Activated effector memory CD4-positive, alpha-beta T cell treated with anti-CD3 and anti-CD28 coated beads, Interleukin-2, amount 50 U/mL, for 16 hours (primary cell): ENCODE results near the gene ITGA3.
A peak's percentile ranks its signal among the peaks of the same experiment; 100 is the strongest.

Source experiments
- DNase-seq: peaks from one replicate; pipeline ENCODE4 v3.0.0-alpha.2; 2020

ITGA3 gene

DNA sequence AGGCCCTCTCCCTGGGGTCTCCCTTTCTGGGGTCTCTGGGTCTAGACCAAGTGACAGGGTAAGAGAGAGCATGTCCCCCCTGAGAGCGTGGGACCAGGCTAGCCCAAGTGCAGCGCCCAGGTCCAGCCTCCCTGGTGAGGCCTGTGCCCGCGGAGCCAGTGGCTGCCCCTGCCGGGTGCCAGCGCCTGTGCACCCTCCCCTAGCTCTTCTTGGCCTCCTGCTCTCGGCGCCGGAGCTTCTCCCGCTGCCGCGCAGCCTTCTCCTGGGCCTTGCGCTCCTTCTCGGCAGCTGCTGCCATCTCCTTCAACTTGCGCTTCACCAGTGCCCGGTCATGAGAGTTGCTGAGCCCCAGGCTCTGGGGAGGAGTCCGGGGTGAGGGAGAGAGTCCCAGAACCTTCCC, 56.8 kb downstream of the ITGA3 start:
- no peak for DNase-seq

DNA sequence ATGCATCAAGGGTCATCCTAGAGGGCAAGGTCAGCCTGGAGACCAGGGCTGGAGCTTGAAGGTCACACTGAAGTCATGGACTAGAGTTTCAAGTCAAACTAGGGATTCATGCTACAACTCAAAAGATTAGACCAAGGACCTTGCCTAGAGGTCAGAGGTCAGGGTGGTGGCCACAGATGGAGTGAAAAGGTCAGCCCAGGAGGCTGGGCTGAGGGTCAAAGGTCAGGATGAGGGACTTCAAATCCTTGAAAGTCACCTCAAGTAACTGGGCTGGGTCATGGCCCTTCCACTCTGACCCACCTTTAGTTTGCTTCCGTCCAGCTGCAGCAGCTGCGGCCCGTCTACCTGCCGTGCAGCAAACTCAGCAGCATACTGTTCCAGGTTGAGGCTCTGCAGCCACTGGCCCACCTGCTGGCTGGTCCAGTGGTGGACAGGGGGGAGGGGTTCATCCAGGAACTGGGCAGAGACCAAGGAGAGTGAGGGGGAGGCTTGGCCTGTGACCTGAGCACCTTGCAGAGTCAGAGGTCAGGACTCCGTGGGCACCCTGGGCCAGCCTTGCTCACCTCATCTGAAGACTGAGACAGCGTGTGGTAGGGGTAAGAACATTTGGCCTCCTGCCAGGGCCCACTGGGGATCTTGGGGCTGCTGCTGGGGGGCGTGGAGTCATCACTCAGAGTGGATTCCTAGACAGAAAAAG, 57.9 kb downstream of the ITGA3 start:
- DNase-seq: no peak

DNA sequence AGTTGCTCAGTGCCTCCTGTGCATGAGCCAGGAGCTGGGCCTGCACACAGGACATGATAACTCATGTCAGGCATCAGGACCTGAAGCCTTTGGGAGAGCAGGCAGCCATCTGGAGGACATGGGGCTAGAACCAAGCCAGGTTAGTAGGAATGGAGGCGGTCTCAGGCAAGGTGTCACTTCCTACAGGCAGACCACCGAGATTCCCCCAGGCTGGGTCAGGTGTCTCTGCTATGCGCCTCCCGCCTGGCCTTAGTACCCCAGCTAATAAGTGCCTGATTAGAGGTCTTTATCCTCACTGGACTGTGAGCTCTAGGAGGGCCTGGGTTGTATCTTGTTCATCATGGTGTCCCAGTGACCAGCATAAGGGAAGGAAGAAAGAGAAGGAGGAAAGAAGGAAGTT, 58.5 kb downstream of the ITGA3 start:
- no peak for DNase-seq

DNA sequence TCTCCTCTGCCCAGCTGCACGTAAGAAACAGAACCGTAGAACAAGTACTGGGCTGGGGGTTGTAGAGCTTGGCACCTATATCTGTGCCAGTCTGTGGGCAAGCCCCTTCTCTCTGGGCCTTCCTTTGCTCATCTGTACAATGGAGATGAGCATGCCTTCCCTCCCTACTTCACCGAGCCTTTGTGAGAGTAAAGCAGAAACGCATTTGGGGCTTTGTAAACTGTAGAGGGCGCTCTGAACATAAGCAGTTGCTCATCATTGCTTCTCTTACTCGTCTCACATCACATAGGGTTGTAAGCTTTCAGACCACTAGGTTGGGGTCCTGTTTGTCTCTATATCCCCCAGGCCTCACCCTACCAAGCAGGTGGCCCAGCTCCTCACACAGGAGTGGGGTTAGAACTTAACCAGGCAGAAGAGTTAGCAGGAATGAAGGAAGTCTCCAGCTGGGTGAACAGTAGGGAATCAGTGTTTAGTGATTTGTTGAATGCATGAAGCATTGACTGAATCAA, 59.0 kb downstream of the ITGA3 start:
- DNase-seq: no peak

DNA sequence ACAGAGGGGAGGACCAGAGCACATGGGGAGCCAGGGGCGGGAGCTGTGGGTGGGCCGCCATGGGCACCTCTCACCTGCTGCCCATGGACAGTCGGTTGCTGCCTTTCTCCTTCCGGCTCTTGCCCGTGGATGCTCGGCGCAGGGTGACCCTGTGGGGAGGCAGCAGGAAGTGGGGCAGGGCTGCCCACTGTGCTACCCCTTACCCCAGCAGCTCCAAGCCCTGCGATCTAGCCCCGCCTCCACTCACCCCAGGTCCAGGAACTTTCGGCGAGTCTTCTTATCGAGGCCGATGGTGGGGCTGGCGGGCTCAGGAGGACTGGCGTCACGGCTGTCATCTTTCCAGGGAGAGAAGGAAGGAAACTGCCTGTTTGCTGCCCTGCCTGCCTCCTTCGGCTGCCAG, 59.8 kb downstream of the ITGA3 start:
- DNase-seq: no peak

DNA sequence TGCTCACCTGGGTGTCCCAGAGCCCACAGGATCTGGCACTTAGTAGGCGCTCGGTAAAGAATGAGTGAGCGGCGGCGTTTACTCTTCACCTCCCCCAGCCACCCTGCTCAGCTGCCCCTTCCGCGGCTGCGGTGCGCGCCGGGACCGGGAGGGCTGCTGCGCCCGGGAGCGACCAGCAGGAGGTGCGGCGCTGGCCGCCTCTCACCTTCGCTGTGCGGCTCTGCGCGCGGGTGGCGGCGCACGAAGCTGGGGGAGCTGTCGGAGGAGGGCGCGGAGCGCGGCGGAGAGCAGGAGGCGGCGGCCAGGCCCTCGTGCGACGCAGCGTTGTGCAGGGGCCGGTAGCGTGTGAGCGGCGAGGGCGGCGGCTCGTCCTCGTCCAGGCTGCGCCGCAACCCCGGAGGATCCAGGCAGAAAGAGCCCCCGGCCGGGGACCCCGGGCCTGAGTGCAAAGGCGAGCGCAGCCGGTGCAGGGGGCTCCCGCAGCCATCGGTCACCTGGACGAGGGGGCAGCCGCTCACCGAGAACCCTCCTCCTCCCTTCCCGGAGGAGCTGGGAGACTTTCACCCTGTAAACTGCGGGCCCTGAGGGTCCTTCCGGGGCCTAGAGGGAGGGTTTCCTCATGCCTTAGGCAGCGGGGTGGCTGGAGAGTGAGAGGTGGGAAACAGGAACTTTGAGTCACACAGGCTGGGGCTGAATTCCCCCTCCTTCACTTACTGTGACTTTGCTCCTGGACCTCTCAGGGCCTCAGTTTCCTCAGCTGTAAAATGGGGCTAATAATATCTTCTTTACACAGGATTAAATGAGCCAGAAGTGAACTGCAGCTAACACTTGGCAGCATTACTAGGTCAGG, 61.5 kb downstream of the ITGA3 start:
- DNase-seq: peak; percentile 86

DNA sequence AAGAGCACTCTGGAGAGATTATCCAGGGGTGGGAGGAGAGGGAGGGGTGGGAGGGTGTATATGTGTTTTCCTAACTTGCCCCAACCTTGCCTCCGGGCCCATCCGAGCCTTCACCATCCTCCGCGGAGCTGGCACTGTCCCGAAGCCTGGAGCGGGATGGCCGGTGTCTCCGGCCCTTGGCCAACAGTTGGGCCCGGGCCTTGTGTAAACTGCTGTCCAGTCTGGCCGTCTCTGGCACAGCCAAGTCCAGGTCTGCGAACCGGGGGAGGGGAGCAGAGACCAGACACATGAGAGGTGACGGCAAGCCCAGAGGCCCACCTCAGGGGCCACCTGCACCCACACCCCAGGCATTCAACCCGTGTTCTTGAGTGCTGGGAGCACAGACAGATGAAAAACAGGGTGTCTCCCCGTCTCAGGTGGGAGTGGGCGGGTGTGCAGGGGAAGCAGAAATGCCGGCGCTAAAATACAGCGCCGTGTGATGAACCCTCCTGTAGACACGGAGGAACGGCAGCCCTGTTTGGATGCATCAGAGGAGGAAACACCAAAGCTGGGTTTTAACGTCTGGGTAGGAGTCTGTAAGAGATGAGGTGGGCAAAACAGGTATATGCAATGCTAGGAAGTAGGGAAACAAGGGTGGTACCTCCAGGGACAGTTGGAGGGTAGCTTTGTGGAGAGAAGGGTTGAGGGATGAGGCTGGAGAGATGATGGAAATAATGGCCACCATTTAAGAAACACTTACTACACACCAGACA, 62.3 kb downstream of the ITGA3 start:
- DNase-seq: no peak

DNA sequence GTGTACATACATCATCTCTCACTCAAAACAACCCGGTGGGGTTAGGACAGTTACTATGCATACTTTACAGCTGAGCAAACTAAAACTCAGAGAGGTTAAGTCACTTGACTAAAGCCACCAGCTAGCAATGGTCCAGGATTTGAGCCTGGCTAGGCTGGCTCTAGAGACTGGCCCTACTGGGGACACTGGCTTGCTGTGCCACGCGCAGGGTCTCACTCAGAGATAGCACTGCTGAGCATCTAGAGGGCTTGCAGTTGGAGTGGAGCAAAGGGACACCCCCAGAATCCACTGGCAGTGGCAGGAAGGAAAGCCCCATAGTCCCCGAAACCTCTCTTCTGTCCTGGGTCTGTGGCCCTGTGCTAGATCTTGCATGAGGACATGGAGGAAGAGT, 62.9 kb downstream of the ITGA3 start:
- no peak for DNase-seq

DNA sequence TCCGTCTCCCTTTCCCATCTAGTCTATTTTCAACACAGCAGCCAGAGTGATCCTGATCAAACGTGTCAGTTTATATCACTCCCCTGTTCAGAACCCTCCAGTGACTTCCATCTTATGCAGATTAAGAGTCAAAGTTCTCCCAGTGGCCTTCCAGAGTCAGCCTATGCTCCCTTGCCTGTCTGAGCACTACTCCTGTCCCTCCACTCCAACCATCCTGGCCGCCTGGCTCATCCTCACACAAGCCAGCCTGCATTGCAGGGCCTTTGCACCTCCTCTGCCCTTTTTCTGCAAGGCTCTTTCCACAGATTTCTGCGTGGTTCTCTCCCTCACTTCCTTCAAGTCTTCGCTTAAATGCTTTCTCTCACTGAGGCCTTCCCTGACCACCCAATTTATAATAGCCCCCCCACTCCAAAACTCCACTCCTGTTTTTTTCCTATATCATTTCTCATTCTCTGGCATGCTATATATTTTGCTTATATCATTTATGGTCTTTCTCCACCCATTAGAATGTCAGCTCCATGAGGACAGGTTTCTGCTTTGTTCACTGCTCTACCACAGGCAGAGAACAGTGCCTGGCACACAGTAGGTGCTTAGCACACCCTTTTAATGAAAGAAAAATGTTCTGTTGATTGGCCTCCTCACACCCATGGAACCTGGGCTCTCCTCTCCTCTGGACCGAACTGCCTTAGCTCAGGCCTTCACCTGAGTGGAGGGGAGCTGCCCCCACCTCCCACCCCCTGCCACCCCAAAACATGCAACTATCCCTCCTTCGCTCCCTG, 64.8 kb downstream of the ITGA3 start:
- no peak for DNase-seq

DNA sequence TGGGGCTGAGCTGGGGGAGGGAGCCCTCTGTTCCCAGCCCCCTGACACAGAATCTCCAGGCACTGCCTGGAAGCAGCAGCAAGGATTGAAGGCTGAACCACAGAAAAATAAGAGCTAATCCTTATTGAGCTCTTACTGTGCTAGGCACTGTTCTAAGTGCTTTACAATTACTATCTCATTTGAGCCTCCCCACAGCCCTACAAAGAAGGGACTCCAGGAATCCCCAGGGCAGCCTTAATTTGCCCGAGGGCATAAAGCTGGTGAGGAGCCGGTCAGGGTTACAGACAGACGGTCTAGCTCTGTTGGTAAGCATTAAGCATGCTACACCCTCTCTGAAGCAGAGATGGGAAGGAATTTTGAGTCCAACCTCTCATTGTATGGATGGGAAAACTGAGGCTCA, 67.0 kb downstream of the ITGA3 start:
- no peak for DNase-seq

DNA sequence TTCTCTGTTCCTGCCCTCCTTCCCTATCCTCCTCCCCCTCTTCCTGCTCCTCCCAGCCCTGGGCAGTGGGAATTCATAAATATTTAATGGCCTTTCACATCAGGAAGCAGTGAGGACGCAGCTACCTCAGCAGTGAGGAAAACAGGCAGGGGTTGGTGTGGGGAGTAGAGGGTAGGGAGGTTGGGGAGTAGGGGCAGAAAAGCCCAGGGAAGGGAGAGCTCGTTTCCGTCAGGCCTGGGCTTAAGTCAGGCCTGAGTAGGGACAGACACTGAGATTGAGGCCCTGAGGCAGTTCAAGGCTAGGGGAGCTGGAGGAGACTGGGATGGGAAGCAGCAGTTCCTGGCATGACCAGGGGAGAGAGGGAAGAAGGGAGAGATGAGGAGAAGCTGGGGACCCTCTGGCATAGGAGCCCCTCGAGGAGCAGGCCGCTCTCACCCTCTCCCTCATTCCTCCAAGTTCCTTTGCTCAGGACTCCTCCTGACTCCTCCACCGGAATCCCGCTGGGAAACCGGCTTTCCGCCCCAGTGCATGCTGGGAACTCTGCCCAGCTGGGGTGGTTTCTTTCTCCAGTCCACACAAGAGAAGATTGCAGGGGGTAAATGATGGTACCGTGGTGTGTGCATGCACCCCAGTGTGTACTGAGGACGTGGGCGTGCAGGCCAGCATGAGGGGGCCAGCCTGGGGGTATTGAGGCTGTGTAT, 67.9 kb downstream of the ITGA3 start:
- DNase-seq: no peak

DNA sequence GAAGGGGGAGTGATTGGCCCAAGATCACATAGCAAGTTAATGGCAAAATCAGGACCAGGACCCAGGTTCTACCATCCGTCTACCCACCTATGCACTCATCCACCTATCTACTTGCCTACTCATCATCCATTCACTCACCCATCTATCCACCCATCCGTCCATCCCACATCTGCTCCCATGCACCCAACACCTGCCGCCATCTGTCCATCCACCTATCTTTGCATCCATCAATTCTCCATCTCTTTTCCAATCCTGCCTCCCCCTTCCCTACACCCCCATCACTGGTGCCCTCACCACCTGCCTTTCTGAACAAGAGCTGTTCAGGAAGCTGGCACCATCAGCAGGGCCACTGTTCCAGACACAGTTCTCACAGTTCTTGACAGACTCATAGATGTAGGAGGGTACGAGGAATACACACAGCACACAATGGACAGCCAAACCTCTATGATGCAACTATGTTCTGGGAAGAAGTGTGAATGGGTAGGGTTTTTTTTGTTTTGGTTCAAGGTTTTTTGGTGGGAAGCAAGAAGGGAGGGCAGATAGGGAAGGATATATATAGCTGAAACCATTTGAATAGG, 69.6 kb downstream of the ITGA3 start:
- no peak for DNase-seq

DNA sequence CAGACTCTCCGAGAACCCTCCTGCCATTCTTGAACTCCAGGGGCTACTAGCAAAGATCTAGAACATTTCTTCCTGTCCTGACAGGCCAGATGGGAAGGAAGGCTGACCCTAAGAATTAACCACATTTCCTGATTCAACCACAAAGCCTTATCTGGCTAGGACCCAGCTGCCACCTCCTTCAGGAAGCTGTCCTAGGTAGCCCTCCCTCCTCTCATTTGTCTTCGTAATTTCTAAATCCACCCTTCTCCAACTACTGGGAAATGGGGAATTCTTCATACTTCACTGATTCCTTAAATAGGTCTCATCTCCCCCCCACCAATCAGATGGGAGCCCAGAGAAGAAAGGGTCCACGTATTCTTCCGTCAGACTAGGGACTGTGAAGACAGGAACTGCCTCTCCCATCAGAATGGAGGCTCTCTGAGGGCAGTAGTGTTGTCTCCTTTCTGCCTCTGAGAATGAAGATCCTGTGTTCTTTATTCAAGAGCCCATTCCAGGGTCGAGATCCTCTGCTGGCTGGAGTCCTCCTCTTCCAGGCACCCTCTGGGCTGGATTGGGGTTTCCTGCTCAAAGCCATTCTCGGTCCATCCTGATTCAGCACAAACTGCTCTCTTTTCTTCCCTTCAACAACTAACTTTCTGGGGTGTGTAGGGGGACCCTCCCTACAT, 71.9 kb downstream of the ITGA3 start:
- DNase-seq: no peak

DNA sequence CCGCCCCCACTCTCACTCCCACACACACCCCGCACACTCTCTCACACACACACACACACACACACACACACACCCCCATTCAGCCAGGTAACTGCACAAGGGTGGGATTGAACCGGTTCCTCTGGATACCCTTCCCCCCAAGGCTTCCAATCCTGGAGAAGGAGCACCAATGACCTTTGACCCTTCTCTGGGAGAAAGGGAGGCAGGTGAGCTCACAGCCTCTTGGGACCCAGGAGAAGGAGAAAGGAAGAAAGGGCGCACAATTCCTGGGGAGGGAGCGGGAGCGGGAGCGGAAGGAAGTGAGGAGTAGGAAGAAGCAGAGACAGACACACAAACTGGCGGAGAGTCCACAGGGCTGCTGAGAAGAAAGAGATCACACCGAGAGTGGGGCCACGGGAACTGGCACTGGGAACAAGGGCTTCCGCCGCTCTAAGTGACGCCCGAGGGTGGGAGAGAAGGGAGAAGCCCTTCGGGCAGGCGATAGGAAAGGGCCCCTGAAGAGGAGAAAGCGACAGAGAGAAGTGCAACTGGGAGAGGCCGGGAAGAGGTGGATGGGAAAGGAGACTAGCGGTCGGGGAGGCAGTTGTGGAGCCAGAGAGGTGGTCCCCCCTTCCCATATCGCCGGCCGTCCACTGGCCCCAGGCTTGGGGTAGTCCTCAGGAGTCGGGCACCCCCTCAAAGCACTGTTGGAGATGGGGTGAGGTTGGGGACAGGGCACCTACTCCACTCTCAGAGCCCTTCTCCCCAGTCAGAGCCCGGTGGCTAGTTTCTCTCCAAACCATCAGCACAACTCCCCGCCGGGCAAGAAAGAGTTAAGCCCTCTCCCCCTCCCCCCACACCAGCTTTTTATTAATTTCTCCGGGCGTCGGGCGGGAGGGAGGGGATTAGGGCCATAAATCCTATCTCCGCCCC, 72.8 kb downstream of the ITGA3 start:
- DNase-seq: no peak

DNA sequence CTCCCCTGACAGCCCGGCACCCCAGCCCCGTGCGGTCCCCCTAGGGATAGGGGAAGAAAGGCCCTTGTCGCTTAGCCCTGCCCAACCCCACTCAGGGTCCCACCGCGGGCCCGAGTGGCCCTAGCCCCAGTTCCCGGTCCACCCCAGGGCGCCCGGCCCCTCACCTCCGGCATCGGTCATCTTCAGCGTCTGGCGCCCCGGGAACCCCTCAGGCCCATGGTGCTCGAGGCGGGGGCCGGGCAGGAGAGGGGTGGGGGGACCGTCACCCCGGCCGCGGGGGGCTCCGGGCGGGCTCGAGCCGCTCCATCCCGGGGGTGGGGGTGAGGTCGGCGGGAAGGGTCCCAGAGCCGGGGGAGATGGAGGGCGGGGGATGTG, 73.4 kb downstream of the ITGA3 start:
- DNase-seq: no peak

DNA sequence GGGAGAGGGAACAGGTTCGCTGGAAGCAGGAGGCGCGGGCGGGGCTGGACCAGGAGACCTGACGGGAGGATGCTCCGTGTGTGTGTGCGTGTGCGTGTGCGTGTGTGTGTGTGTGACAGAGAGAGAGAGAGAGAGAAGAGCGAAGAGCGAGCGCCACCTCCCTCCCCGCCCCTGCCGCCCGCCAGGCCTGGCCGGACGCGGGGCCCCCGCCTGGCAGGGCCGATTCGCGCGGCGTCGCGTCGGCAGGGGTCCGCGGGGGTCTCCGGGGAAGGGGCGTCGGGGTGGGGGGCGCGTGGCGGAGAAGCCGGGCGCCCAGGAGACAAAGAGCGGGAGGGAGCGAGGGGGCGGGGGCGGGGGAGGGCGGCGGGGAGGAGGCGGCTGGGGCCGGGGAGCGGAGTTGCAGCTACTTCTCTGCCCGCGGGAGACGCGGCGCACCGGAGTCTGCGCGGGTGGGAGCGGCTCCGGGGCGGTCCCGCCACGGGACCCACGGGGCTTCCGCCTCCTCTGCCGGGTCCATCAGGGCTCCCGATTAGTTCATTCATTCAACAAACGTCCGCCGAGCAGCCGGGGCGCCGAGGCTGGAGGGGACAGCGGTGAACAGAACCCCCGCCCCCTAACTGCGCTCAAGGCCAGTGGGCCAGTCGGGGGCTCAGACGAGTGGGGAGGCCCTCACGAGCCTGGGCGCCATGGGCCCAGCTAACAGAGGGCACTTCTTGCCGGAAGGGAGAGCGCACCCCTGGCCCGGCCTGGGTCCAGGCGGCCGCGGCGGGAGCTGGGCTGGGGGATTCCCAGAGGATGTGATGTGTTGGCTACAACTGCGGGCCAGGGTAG, 74.0 kb downstream of the ITGA3 start, which contains the start of gene SAMD14:
SAMD14 (minus strand) TSS at position 433 of the 831 bp plus-strand sequence. CDS start 5,201 bp downstream, outside the sequence.
- peak; percentile 82 for DNase-seq

DNA sequence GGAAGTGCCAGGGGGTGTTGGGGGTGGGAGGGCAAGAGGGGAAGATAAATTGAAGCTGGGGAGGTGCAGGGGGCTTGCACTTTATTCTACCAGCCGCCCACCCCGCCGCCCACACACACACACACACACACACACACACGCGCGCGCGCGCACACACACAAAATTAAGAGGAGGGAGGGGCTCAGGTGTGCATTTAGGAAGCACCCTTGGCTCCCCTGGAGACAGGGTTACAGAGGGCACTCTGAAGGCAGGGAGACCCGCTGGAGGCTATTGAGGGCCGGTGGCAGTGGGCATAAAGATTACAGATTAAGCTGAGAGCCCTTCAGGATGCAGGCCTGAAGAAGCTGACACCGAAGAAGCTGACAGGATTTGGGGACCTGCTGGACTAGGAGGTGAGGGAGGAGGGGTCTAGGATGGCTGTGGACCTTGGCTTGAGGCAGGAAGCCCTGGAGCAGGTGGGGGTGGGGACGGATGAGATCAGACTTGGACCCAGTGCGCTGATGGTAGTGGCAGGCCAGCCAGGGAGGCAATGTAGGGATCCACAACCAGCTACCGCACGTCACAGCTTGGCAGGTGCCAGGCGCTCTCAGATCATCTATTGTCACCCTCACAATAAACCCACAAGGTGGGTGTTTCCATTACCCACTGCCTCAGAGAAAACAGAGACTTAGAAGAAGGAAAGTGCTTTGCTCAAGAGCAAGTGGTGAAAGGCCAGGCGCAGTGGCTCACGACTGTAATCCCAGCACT, 74.8 kb downstream of the ITGA3 start:
- DNase-seq: no peak

DNA sequence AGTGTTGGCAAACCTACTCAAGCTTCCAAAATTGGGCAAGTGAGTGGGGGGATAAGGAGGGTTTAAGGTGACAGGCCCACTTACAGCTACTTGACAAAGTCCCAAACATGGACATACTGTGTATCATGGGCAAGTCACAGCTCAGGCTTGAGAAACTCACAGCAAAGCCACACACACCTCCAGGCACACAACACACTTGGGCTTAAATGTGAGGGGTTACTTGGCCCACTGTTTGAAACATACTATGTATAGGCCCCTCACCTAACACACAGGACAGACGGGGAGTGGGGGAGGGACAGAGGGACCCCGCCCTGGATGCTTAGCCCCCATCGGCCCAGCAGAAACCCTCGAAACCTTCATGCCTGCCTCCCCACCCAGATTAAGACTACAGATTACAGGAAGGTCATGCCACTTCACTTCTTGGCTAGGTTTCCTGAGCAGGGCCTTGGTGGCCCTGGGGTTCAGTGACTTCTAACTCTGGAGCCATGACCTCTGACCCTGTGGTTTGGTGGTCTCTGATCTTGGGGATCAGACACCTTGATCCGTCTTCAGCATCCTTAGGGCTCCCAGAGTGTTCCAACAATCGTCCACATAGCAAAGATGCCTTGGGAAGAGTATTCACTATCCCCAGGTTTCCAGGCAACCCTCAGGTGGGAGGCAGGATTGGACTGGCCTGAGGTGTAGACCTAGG, 76.3 kb downstream of the ITGA3 start:
- DNase-seq: no peak
